ENCODE measurements around the gene YIF1B.

YIF1B gene

DNA sequence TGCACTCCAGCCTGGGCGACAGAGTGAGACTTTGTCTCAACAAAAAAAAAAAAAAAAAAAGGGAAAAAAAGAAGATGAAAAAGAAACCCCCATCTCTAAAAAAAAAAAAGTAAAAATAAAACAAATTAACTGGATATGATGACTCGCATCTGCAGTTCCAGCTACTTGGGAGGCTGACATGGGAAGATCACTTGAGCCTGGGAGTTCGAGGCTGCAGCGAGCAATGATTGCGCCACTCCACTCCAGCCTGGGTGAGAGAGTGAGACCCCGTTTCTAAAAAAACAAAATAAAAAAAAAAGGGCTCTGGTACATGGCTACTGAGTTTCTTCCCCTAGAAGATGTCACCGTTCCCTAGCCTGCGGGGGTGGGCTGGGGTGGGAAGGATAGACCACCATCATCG is 17.5 kb upstream of the YIF1B start:
- no peak for DNase-seq

DNA sequence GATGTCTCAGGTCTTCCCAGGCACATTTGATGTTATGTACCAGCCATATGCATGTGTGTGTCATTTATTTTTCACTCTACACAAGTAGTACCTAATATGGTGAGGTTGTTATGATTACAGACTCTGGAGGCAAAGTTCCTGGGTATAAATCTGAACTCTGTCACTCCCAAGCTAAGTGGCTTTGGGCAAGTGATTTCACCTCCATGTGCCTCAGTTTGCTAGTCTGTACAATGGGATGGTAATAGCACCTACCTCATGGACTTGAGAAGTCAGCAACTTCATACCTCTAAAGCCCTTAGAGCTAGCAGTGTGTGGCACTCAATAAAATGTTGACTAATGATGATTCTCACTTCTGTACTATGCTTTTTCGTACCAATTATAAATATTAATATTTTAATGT is 16.0 kb upstream of the YIF1B start:
- no peak for DNase-seq

DNA sequence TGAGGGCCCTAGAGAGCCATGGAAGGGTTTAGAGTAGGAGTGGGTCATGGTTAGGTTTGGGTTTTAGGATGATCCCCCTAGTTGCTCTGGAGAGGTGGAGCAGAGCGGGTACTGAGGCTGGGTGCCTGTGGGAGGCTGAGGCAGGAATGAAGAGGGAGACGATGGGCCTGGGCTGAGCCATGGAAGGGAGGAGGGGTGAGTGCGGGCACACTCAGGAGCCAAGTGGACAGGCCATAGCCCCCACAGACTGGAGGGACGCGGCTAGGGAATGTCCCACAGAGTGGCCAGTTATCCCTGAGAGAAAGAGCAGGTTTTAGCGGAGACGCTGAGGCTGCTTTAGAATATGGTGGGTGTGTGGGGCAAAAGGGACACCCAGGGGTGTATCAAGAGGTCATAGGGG is 13.9 kb upstream of the YIF1B start:
- no peak for DNase-seq

DNA sequence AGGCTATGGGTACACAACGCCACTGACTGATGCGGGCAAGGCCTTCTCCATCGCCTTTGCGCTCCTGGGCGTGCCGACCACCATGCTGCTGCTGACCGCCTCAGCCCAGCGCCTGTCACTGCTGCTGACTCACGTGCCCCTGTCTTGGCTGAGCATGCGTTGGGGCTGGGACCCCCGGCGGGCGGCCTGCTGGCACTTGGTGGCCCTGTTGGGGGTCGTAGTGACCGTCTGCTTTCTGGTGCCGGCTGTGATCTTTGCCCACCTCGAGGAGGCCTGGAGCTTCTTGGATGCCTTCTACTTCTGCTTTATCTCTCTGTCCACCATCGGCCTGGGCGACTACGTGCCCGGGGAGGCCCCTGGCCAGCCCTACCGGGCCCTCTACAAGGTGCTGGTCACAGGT is 10.8 kb upstream of the YIF1B start:
- no peak for DNase-seq

DNA sequence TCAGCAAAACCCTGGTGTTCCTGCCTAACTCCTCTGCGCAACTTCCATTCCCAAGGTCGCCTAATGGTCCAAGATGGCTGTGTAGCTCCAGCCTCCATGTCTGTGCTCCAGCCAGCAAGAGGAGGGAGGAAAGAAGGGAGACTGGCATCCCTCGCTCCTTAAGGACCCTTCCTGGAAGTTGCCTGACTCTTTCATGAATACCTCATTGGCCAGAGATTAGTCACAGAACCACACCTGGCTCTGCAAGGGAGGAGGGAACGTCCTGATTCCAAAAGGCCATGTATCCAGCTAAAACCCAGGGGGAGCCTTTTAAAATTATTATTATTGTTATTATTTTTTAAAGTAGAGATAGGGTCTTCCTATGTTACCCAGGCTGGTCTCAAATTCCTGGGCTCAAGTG is 8.7 kb upstream of the YIF1B start:
- DNase-seq = no peak

DNA sequence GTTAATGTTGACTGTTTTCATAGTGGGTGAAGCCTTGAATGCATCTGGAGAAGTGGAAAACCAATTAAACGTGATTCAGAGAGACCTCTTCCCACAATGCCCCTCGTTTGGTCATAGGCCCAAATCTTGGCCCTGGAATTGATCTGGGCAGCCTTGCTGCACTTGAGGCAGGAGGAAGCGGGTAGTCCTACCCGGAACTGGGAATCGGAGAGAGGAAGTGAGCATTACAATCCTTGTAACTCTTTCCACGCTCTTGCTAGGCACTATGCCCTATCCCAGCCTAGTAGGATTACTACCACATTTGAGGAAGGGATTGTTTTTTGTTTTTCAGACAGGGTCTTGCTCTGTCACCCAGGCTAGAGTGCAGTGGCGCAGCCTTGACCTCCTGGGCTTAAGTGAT is 7.5 kb upstream of the YIF1B start:
- DNase-seq = no peak

DNA sequence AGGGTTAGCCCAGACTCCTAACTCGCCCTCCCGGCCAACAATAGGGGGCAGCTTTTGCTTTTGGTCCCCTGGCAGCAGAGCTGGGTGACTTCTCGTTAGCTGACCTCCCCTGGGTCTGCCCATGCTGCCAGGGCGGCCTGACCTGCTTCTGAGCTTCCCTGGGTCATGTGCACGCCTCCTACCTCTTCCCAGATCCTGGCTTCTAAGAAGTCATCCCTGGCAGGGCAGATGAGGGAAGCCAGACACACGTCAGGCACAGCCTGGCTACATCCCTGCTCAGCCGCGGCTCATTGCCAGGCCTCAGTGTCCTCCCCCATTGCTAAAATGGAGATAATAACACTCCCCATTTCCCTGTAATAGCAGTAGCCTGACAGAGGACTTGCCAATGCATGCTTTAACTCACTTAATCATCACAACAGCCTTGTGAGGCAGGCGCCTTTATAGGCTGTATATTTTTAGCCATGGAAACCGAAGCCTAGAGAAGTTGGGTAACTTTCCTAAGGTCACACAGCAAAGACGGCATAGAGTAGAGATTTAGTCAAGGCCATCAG is 6.0 kb upstream of the YIF1B start:
- DNase-seq = no peak

DNA sequence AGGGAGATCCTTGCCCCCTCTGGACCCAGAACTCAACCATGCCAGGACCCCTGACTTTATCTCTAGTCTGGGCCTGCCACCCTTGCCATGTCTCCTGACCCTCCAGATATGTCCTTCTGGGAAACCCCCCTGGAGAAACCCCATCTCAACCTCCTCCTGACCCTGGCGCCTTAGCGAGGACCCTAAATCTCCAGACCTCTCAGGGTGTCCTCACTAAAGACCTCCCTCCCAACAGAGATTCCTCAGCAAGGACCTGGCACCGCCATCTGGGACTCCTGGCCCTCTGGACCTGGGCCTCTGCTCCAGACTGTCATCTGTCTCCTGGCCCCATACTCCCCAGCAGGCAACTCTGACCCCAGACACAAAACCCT is 5.2 kb upstream of the YIF1B start:
- DNase-seq = no peak

DNA sequence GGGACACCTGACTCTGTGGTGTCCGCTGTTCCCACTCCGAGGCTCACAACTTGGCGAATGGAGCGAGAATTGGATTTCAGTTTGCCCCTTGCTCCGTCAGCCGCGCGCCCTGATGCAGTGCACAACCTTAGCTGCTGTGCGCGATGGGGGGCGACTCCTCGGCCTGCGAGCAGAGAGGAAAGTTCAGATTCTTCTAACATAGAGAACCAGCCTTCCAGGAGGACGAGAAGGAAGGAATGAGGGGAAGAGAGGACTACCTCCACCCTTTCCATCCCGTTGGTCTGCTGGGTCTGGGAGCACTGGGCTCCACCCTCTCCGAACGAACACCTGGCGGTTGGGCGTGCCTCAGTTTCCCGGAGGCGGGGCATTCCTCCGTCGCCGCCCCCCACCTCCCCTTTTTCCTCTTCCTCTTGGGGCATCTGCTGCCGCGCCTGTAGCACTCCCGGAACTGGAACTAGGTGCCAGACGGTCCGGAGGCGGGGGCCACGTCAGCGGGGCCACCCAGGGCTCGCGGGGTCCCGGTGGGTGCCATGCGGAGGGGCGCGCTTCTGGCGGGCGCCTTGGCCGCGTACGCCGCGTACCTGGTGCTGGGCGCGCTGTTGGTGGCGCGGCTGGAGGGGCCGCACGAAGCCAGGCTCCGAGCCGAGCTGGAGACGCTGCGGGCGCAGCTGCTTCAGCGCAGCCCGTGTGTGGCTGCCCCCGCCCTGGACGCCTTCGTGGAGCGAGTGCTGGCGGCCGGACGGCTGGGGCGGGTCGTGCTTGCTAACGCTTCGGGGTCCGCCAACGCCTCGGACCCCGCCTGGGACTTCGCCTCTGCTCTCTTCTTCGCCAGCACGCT is 3.9 kb upstream of the YIF1B start, which contains the start of gene KCNK6:
KCNK6 (plus strand) TSS at position 425 of the 838 bp plus-strand sequence; CDS start at position 531, 106 bp downstream.
- peak; percentile 69 for DNase-seq

DNA sequence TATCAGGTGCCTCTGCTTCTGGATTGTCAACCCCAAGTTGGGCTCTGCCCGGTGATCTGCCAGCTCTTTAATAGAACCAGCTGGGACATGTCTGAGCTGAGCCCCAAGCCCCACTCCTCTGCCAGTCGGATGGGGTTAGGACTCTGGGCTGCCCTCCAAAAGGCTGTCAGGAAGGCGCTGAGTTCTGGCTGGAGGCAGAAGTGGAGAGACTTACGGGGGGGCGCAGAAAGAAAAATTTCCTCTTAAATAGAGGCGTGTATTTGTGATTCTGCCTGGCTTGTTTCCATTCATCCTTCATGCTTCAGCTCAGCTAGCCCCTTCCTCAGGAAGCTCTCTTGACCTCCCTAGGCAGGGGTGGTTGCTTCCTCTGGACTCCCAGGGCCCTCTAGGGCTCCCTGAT is 2.9 kb upstream of the YIF1B start:
- DNase-seq = no peak

DNA sequence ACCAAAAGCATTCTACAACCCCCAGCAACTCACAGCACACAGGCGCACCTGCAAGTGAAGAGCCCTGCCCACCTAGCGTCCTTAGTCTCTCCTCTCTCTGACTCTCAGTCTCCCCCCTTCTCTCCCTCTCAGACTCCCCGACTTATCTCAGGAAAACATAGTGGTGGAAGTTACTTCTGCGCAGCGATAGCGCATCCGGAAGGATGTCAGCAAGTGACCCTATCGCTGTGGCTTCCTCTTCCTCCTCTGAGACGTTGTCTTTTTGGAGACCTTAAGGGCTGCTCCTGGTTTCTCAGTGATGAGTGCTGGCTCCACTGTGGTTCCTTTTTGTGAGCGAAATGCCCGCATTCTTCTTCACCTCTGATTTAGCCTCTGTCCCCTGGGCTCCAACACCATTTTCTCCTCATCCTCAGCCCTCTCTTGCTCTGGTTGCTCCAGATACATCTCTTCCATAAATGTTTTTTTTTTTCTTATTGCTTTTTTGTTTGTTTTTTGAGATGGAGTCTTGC is 1.4 kb upstream of the YIF1B start:
- DNase-seq = no peak

DNA sequence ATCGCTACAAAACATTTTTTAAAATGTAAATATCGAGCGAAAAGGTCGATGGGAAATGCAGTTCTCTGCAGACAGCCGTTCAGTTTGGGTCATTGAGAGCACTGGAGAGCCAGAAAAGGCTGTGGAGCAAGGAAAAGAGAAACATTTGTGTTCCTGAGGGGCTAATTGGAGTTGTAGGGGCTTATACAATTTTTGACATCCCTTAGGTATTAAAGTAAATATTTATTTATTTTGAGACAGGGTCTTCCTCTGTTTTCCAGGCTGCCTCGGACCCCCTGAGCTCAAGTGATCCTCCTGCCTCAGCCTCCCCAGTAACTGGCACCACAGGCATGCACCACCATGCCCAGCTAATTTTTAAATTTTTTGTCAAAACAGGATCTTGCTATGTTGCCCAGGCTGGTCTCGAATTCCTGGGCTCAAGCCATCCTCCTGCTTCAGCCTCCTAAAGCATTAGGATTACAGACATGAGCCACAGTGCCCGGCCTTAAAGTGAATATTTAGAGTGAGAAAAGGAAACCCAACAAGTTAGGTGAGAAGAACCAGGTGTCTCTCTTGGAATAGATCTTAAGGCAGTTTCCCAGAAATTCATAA is 825 bp upstream of the YIF1B start:
- DNase-seq = no peak

DNA sequence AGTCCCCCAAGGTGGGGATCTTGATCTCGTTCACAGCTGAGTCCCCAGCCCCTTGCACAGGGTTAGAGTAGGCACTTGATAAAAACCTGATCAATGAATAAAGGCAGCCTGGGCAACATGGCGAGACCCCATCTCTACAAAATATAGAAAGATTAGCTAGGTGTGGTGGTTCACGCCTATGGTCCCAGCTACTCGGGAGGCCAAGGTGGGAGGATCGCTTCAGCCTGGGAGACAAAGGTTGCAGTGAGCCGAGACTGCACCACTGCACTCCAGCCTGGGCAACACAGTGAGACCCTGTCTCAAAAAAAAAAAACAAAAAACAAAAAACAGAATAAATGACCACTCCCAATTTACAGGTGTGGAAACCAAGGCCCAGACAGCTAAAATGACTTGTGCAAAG is 4.8 kb downstream of the YIF1B start:
- DNase-seq = no peak

DNA sequence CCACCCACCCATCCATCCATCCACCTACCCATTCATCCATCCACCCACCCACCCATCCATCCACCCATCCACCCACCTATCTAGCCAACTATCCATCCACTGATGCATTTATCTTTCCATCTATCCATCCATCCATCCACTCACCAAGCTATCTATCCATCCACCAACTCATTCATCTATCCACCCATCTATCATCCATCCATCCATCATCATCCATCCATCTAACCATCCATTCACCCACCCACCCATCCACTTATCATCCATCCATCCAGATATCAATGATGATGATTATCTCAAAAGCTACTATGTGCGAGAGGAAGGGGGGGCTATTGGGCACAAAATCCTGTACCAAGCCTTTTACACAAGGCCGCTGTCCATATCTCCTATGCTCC is 5.5 kb downstream of the YIF1B start:
- no peak for DNase-seq

DNA sequence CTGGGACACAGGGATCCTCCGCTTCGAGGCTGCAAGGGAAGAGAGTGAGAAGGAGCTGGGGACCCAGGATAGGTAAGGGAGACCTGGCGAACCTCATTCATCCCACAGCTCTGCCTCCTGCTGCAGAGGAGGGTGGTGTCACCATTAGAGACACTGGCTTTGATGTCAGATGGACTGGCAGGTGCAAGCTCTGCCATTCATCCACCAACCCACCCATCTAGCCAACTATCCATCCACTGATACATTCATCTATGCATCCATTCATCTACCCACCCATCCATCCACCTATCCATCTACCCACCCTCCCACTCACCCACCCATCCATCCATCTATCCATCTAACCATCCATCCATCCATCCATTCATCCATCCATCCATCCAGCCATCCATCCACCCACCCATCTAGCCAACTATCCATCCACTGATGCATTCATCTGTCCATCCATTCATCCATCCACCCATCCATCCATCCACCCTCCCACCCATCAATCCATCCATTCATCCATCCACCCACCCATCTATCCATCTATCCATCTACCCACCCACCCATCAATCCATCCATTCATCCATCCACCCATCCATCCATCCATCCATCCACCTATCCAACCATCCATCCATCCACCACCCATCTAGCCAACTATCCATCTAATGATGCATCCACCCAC is 6.0 kb downstream of the YIF1B start:
- no peak for DNase-seq

DNA sequence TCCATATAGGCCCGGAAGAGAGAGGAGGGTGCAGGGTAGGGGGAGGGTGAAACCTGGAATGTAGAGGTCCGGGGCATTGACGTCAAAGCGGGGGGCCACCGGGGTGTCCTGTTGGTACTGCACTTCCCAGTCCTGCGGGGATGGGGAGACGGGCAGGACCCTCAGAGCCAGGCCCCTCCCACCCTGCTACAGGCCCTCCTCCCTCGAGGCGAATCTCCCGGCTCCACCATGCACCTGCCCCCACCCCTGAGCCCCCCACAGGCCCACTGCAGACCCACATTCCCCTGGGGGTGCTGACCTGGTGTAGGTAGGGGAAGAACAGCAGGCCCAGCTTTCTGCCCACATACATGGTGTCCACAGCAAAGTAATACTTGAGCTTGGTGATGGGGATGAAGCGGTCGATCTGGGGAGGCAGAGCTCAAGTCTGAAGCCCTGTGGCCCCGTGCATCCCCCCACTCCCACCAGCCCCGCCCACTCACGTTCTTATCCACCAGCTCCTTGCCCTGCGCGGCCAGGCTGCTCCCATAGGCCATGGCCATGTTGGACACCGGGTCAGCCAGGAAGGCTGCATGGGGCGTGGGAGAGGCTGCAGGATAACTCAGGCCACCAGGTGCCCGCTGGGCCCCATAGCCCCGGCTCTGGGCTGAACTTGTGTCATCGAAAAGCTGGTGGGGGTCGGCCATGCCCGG is 6.7 kb downstream of the YIF1B start:
- DNase-seq = no peak

DNA sequence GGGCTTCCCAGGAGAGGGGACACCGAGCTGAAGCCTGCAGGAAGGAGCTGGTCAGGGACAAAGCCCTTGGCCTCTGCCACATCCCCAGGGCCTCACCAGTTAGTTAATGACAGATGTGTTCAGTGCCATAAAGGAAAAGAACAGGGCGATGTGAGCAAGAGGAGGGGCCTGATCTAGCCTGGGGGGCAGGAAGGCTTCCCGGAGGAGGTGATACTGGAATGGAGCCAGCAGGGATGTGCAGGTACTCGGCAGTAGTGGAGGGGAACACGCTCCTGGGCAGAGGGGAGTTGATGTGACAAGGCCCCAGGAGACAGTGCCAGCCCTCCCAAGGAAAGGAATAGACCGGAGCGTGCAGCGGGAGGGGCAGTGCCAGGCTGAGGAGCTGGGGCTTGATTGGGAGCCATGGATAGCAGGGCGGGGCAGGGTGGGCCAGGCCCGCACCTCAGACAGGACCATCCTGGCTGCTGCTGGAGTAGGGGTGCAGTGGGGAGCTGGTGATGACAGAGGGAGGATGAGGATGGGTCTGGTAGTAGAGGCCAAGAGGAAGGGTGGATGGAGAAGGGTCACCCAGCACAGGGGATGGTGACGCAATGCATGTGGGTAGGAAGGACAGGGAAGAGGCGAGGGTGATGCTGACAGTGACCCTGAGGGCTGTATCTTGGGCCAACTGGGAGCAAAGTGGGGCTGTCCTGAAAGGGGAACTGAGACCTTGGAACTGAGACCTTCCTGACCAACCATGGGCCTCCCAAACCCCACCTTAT is 7.6 kb downstream of the YIF1B start:
- DNase-seq = no peak

DNA sequence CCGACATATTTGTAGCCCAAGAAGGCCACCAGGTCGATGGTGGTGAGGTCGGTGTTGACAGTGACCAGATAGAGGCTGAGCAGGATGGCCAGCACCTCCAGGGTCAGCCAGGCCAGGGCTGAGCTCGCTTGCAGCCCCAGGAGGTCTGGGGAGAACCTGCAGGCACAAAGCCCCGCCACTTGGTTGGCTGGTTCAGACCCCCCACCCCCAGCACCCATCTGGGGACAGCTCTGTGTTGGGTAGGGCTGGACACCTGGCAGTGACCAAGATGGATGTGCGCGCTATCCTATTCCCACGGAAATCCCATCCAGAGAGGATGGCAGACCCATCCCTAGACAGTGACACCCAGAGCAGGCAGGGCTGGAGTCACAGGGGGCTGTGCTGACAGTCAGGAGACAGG is 8.2 kb downstream of the YIF1B start:
- no peak for DNase-seq

DNA sequence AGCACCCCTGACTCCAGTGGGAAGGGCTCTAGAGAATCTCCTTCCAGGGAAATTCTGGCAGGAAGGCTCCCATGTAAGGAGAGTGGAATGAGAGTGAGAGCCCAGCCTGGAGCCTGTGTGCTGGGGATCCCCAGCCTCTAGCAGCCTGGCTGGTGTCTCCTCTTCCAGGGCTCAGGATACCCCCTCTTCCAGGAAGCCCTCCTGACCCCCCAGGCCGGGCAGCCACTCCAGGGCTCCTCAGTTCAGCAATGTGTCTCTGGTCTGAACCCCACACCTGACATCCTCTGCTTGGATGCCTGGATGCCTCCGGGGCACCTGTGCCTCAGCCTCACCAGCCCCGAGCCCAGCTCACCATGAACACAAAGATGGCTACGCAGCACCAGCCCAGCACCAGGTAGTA is 8.7 kb downstream of the YIF1B start:
- no peak for DNase-seq

DNA sequence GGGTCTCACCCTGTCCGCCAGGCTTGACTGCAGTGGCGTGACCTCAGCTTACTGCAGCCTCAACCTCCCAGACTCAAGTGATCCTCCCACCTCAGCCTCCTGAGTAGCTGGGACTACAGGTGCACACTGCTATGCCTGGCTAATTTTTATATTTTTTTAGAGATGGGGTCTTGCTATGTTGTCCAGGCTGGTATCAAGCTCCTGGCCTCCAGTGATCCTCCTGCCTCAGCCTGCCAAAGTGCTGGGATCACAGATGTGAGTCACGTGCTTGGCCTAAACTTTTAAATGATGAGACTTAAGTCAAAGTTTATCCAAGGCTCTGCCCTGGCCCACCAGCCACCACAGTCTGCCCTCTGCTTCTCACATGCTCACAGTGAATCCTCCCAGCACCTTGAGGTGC is 9.5 kb downstream of the YIF1B start:
- no peak for DNase-seq

DNA sequence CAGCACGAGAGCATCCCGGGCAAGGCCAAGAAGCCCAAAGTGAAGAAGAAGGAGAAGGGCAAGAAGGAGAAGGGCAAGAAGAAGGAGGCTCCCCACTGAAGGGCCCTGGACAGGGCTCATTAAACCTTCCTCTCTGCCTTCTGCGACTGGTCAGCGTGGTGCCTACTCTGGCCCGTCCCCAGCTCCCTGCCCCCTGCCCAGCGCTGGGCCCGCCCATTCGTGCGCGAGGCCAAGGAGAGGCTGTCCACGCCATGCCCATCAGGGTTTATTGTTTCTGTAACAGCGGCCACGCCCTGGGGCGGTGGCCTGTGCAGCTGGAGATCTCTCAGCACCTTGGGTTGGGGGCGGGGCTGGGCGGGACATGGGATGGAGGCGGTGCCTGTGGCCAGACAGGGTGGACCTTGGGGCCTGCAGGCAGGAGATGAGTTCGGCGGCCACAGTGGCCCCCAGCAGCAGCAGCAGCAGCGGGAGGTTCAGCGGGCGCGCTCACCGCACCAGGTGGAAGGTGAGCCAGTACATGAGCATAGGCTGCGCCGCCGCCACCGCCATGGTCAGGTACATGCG is 10.8 kb downstream of the YIF1B start:
- DNase-seq = peak; percentile 53

DNA sequence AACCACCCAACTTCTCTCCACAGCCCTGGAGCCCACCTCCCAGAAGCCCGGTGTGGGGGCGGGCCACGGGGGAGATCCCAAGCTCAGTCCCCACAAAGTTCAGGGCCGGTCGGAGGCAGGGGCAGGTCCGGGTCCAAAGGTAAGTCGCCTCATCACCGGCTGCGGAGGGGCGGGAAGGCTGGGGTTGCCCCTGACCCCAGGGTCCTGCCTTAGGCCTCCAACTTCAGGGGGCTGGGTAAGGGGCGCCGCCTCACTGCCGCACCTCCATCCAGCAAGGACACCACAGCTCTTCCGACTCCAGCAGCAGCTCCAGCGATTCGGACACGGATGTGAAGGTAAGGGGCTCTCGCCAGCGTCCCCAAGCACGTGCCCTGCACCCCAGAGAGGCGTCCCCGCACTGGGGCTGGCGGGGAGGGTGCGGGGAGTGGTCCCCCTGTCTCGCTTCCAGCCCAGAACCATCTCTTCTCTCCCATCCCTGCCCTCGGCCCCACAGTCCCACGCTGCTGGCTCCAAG is 11.3 kb downstream of the YIF1B start:
- DNase-seq = no peak
